GM12892 (cell line): ENCODE measurements around the gene NSF.
"Not testable (repeated sequence)": the region's sequence is repeated elsewhere in the genome, so short reads cannot be mapped to it uniquely, and the experiment has no call there.

ENCODE experiments used
- POLR2A ChIP-seq: IDR thresholded peaks from 2 replicates; pipeline ENCODE4 v1.6.1; 2011; ENCODE audit warnings: low read depth, low read length, control low read depth
- POLR2AphosphoS5 ChIP-seq: IDR thresholded peaks from 2 replicates; pipeline ENCODE4 v1.6.1; 2011; ENCODE audit warnings: low read depth, low read length, control low read depth
- TAF1 ChIP-seq: IDR thresholded peaks from 2 replicates; pipeline ENCODE4 v1.6.1; 2011; ENCODE audit warnings: low read depth, mild to moderate bottlenecking, control low read depth, low read length, borderline replicate concordance

GRCh38 chr17:46580082-46580481 lies 10.4 kb upstream of the NSF start:
- not testable (repeated sequence) for TF ChIP-seq TAF1, POLR2AphosphoS5, POLR2A
